ENCODE data around the gene RICTOR.

The RICTOR gene

DNA sequence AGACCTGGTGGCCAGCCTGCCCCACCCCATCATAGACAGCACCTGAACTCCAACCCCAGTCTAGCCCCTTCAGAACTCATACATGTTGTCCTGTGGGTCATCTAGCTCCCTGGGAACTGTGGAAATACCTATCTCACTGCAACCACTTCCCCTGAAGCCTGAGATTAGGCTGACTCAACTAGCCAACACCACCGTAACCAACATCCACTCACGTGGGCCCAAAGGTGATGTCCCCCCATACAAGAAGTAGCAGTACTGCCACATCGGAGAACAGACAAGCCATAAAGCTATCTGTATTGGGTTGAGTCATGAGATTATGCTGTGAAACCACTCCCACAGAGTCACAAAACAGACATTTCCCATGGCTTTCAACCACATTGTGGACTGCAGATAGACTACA, 181.8 kb downstream of the RICTOR start (continued):
- no peak for TF ChIP-seq ZNF565 (CRISPR knock-in tag; conservative IDR thresholded peaks at IDR 0.05; ENCODE audit: low read depth)
- TF ChIP-seq ZC3H10 (CRISPR knock-in tag; IDR thresholded peaks at IDR 0.05): no peak
- TF ChIP-seq ARNTL (CRISPR knock-in tag; IDR thresholded peaks at IDR 0.05; ENCODE audit: borderline replicate concordance, low read depth): no peak
- no peak for TF ChIP-seq PPARA (CRISPR knock-in tag; IDR thresholded peaks at IDR 0.05; ENCODE audit: borderline replicate concordance)
- TF ChIP-seq GLIS3 (CRISPR knock-in tag; IDR thresholded peaks at IDR 0.05): no peak

DNA sequence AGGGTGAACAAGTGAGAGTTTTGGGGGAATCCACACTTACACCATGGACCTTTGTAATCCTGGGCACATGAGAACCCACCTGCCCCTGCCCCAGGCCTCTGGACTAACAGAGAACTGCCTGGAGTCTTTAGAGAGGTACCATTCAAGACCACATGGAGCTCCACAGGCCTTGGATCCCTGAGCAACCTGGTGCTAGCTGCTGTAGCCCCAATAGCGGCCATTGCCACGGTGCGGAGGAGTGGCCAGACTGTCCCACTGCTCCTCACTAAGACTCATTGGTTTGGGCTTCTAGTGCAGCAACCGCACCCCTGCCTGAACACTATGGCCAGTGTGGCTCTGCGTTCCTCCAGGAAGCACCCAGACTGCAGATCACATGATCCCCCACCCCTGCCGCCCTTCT, 182.6 kb downstream of the RICTOR start:
- no peak for ATAC-seq
- no peak for TF ChIP-seq ZC3H10 (CRISPR knock-in tag; IDR thresholded peaks at IDR 0.05)
- TF ChIP-seq, protein P1, sequence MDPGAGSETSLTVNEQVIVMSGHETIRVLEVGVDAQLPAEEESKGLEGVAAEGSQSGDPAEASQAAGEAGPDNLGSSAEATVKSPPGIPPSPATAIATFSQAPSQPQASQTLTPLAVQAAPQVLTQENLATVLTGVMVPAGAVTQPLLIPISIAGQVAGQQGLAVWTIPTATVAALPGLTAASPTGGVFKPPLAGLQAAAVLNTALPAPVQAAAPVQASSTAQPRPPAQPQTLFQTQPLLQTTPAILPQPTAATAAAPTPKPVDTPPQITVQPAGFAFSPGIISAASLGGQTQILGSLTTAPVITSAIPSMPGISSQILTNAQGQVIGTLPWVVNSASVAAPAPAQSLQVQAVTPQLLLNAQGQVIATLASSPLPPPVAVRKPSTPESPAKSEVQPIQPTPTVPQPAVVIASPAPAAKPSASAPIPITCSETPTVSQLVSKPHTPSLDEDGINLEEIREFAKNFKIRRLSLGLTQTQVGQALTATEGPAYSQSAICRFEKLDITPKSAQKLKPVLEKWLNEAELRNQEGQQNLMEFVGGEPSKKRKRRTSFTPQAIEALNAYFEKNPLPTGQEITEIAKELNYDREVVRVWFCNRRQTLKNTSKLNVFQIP (CRISPR knock-in tag; IDR thresholded peaks at IDR 0.05; ENCODE audit: borderline replicate concordance, low read depth): no peak
- no peak for TF ChIP-seq ZNF8 (CRISPR knock-in tag; IDR thresholded peaks at IDR 0.05)
- no peak for TF ChIP-seq SNAI2 (CRISPR knock-in tag; IDR thresholded peaks at IDR 0.05)

DNA sequence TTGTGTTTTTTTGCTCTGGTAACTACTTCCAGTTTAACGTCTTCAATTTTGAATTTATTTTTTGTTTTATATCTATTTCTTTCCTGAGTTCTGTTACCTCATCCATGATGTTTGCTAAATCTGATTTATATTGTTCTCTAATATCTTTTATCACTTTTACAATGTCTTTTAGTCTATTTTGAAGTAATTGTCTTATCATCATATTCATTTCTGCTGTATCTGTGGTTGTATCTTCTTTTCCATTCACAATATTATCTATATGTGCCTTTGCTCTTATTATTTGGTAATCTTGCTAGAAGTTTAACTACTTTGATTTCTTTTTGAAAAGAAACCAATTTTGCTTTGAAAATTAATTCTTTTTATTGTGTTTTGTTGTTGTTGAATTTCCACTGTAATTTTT, 184.8 kb downstream of the RICTOR start:
- ATAC-seq: no peak
- no peak for TF ChIP-seq ZNF8 (CRISPR knock-in tag; IDR thresholded peaks at IDR 0.05)
- no peak for TF ChIP-seq ZNF70 (CRISPR knock-in tag; IDR thresholded peaks at IDR 0.05)
- no peak for TF ChIP-seq SNAI2 (CRISPR knock-in tag; IDR thresholded peaks at IDR 0.05)
- no peak for TF ChIP-seq TOX (CRISPR knock-in tag; IDR thresholded peaks at IDR 0.05; ENCODE audit: borderline replicate concordance)
- TF ChIP-seq, protein P2, sequence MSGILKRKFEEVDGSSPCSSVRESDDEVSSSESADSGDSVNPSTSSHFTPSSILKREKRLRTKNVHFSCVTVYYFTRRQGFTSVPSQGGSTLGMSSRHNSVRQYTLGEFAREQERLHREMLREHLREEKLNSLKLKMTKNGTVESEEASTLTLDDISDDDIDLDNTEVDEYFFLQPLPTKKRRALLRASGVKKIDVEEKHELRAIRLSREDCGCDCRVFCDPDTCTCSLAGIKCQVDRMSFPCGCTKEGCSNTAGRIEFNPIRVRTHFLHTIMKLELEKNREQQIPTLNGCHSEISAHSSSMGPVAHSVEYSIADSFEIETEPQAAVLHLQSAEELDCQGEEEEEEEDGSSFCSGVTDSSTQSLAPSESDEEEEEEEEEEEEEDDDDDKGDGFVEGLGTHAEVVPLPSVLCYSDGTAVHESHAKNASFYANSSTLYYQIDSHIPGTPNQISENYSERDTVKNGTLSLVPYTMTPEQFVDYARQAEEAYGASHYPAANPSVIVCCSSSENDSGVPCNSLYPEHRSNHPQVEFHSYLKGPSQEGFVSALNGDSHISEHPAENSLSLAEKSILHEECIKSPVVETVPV (CRISPR knock-in tag; IDR thresholded peaks at IDR 0.05): no peak
- no peak for TF ChIP-seq ISL1 (CRISPR knock-in tag; IDR thresholded peaks at IDR 0.05)
- TF ChIP-seq ARNTL (CRISPR knock-in tag; IDR thresholded peaks at IDR 0.05; ENCODE audit: borderline replicate concordance, low read depth): no peak
- no peak for TF ChIP-seq CSDC2 (CRISPR knock-in tag; IDR thresholded peaks at IDR 0.05)
- TF ChIP-seq, protein P3, sequence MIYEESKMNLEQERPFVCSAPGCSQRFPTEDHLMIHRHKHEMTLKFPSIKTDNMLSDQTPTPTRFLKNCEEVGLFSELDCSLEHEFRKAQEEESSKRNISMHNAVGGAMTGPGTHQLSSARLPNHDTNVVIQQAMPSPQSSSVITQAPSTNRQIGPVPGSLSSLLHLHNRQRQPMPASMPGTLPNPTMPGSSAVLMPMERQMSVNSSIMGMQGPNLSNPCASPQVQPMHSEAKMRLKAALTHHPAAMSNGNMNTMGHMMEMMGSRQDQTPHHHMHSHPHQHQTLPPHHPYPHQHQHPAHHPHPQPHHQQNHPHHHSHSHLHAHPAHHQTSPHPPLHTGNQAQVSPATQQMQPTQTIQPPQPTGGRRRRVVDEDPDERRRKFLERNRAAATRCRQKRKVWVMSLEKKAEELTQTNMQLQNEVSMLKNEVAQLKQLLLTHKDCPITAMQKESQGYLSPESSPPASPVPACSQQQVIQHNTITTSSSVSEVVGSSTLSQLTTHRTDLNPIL (CRISPR knock-in tag; IDR thresholded peaks at IDR 0.05; ENCODE audit: low read depth): no peak
- TF ChIP-seq BACH2 (CRISPR knock-in tag; IDR thresholded peaks at IDR 0.05; ENCODE audit: borderline replicate concordance): no peak
- no peak for TF ChIP-seq RARB (CRISPR knock-in tag; IDR thresholded peaks at IDR 0.05)
- TF ChIP-seq, protein P4, sequence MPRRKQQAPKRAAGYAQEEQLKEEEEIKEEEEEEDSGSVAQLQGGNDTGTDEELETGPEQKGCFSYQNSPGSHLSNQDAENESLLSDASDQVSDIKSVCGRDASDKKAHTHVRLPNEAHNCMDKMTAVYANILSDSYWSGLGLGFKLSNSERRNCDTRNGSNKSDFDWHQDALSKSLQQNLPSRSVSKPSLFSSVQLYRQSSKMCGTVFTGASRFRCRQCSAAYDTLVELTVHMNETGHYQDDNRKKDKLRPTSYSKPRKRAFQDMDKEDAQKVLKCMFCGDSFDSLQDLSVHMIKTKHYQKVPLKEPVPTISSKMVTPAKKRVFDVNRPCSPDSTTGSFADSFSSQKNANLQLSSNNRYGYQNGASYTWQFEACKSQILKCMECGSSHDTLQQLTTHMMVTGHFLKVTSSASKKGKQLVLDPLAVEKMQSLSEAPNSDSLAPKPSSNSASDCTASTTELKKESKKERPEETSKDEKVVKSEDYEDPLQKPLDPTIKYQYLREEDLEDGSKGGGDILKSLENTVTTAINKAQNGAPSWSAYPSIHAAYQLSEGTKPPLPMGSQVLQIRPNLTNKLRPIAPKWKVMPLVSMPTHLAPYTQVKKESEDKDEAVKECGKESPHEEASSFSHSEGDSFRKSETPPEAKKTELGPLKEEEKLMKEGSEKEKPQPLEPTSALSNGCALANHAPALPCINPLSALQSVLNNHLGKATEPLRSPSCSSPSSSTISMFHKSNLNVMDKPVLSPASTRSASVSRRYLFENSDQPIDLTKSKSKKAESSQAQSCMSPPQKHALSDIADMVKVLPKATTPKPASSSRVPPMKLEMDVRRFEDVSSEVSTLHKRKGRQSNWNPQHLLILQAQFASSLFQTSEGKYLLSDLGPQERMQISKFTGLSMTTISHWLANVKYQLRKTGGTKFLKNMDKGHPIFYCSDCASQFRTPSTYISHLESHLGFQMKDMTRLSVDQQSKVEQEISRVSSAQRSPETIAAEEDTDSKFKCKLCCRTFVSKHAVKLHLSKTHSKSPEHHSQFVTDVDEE (CRISPR knock-in tag; IDR thresholded peaks at IDR 0.05): no peak
- TF ChIP-seq TCF4 (CRISPR knock-in tag; IDR thresholded peaks at IDR 0.05; ENCODE audit: borderline replicate concordance): no peak
- no peak for TF ChIP-seq ZC3H10 (CRISPR knock-in tag; IDR thresholded peaks at IDR 0.05)
- TF ChIP-seq, protein P1 (CRISPR knock-in tag; IDR thresholded peaks at IDR 0.05; ENCODE audit: borderline replicate concordance, low read depth): no peak
- TF ChIP-seq, protein P5, sequence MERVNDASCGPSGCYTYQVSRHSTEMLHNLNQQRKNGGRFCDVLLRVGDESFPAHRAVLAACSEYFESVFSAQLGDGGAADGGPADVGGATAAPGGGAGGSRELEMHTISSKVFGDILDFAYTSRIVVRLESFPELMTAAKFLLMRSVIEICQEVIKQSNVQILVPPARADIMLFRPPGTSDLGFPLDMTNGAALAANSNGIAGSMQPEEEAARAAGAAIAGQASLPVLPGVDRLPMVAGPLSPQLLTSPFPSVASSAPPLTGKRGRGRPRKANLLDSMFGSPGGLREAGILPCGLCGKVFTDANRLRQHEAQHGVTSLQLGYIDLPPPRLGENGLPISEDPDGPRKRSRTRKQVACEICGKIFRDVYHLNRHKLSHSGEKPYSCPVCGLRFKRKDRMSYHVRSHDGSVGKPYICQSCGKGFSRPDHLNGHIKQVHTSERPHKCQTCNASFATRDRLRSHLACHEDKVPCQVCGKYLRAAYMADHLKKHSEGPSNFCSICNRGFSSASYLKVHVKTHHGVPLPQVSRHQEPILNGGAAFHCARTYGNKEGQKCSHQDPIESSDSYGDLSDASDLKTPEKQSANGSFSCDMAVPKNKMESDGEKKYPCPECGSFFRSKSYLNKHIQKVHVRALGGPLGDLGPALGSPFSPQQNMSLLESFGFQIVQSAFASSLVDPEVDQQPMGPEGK (CRISPR knock-in tag; IDR thresholded peaks at IDR 0.05; ENCODE audit: borderline replicate concordance): no peak

Measured in SK-N-SH treated with all-trans-retinoic acid at 6 μM for 48 hours (cell line).